ENCODE measurements around the gene TJP3. TPM values are rescaled to one million over a fixed set of nuclear protein-coding genes. Genes with fewer than 3 reads are reported as not detected.

TJP3 gene
- total and polyA plus RNA-seq, 3 donors from 2014 or later: 37.2 to 125 (median 81.1) TPM

GRCh38 chr19:3669947-3670795 is 38.0 kb upstream of the TJP3 start:
- intact Hi-C loops (cut with DNase I; ENCODE audit: low total_unique reads): loop anchor here (2.0 kb wide), 1 partner anchor 31 kb away; the partner anchor contains the start of gene PIP5K1C

GRCh38 chr19:3670796-3671679 is 37.1 kb upstream of the TJP3 start:
- TF ChIP-seq CTCF (IDR thresholded peaks at IDR 0.05): no peak
- TF ChIP-seq POLR2A (IDR thresholded peaks at IDR 0.05): no peak
- no peaks in the 10 kb centered on the region for H3K36me3 ChIP-seq (ENCODE audit: low read depth, missing control alignments)
- no peak overlapping the region for H3K4me3 ChIP-seq
- peak; percentile 70 for DNase-seq
- intact Hi-C loops (cut with DNase I; ENCODE audit: low total_unique reads): loop anchor here (2.0 kb wide), 1 partner anchor 30 kb away; the partner anchor contains the start of gene PIP5K1C
- peaks cover 39% of the 10 kb centered on the region for H3K4me1 ChIP-seq
- whole genome bisulfite sequencing, 2 donors: 49 to 51% methylated on average over 22 to 45 of the region's 45 CpGs
- H3K9me3 ChIP-seq: no peaks in the 10 kb centered on the region
- H3K27ac ChIP-seq: peak overlapping the region; percentile 90 to 97
- H3K27me3 ChIP-seq: no peaks in the 10 kb centered on the region

More at GRCh38 chr19:3669947-3670795, 38.0 kb upstream of the TJP3 start:
- TF ChIP-seq POLR2A (IDR thresholded peaks at IDR 0.05) (peak; percentile 66), CTCF (IDR thresholded peaks at IDR 0.05) (no peak)
- Histone ChIP-seq H3K4me3 (no peak overlapping the region), H3K9me3 (no peaks in the 10 kb centered on the region), H3K27me3 (no peaks in the 10 kb centered on the region), H3K27ac (peak overlapping the region; percentile 90 to 97), H3K4me1 (peaks cover 39% of the 10 kb centered on the region), H3K36me3 (ENCODE audit: low read depth, missing control alignments) (no peaks in the 10 kb centered on the region)
- DNase-seq: peak; percentile 76
- WGBS, 2 donors: 41 to 47% methylated on average over 25 to 29 of the region's 33 CpGs

- TF ChIP-seq CTCF (IDR thresholded peaks at IDR 0.05) (no peak), POLR2A (IDR thresholded peaks at IDR 0.05) (no peak)
- Histone ChIP-seq H3K9me3 (no peaks in the 10 kb centered on the region), H3K4me3 (no peak overlapping the region), H3K36me3 (ENCODE audit: low read depth, missing control alignments) (no peaks in the 10 kb centered on the region), H3K27me3 (no peaks in the 10 kb centered on the region), H3K4me1 (peaks cover 39% of the 10 kb centered on the region), H3K27ac (peak overlapping the region; percentile 90 to 97)
- intact Hi-C loops (cut with DNase I; ENCODE audit: low total_unique reads): loop anchor here (2.0 kb wide), 1 partner anchor 29 kb away; the partner anchor contains the start of gene PIP5K1C
- 50 to 57% methylated on average over 15 to 38 of the region's 40 CpGs for WGBS, 2 donors
- no peak for DNase-seq
These were observed 36.3 kb upstream of the TJP3 start for GRCh38 chr19:3671680-3672574.

GRCh38 chr19:3672575-3672948 is 35.6 kb upstream of the TJP3 start:
- peaks cover 39% of the 10 kb centered on the region for H3K4me1 ChIP-seq
- intact Hi-C loops (cut with DNase I; ENCODE audit: low total_unique reads): no loop called here
- 89 to 98% methylated on average over 6 of the region's 8 CpGs for WGBS, 2 donors

More at GRCh38 chr19:3672575-3672948, 35.6 kb upstream of the TJP3 start:
- Histone ChIP-seq H3K36me3 (ENCODE audit: low read depth, missing control alignments) (no peaks in the 10 kb centered on the region), H3K27me3 (no peaks in the 10 kb centered on the region), H3K27ac (peak overlapping the region in 1 of 2 donors; percentile 97), H3K9me3 (no peaks in the 10 kb centered on the region), H3K4me3 (no peak overlapping the region)
- no peak for DNase-seq
- no peak for TF ChIP-seq CTCF (IDR thresholded peaks at IDR 0.05)
- no peak for TF ChIP-seq POLR2A (IDR thresholded peaks at IDR 0.05)
